Kidney (tissue), 14 donors: ENCODE results near the gene GUK1. TPM values are rescaled to one million over a fixed set of nuclear protein-coding genes. Genes with fewer than 3 reads are reported as not detected.

Experiments used
- DNase-seq, 5 donors: peaks; one replicate each; pipeline ENCODE4 v3.0.0-alpha.2; 2013 to 2020
- FAIRE-seq: peaks from 2 replicates; lab custom pipeline; 2012; peaks lifted over from hg19 to GRCh38; lab: Jason Lieb, UNC
- H3K27ac ChIP-seq, 2 donors: one replicate each; pipeline ENCODE4 v1.7.0; 2013; ENCODE audit warnings: low read depth in 2 of 2, low read length in 2 of 2, inconsistent platforms in 1 of 2
- H3K27me3 ChIP-seq: one replicate; pipeline ENCODE4 v1.7.1; 2013; ENCODE audit warnings: low read length, inconsistent platforms; ENCODE audit not compliant: control insufficient read depth, insufficient read depth
- H3K36me3 ChIP-seq, 3 donors: one replicate each; pipeline versions ENCODE4 v1.7.0 to v1.7.1; 2013; ENCODE audit warnings: low read length in 3 of 3, control low read depth in 1 of 3, inconsistent platforms in 1 of 3; ENCODE audit not compliant: insufficient read depth in 3 of 3, control insufficient read depth in 2 of 3
- H3K4me1 ChIP-seq, 3 donors: one replicate each; pipeline versions ENCODE4 v1.7.0 to v1.7.1; 2013; ENCODE audit warnings: low read length in 3 of 3, inconsistent platforms in 1 of 3, low read depth in 1 of 3; ENCODE audit not compliant: control insufficient read depth in 2 of 3, insufficient read depth in 2 of 3
- H3K4me3 ChIP-seq, 3 donors: one replicate each; pipeline versions ENCODE4 v1.7.0 to v1.8.1; 2013; ENCODE audit warnings: low read length in 3 of 3, control low read depth in 1 of 3, inconsistent platforms in 1 of 3
- H3K9ac ChIP-seq, 3 donors: one replicate each; pipeline versions ENCODE4 v1.7.0 to v1.7.1; 2013; ENCODE audit warnings: low read length in 3 of 3, control low read depth in 1 of 3, inconsistent platforms in 1 of 3
- H3K9me3 ChIP-seq, 3 donors: one replicate each; pipeline versions ENCODE4 v1.7.0 to v1.7.1; 2013; ENCODE audit warnings: low read length in 3 of 3, control low read depth in 1 of 3, inconsistent platforms in 1 of 3; ENCODE audit not compliant: control insufficient read depth in 2 of 3, insufficient read depth in 1 of 3
- CTCF ChIP-seq: IDR thresholded peaks from 3 replicates; pipeline ENCODE4 v1.5.1; 2012; ENCODE audit warnings: mild to moderate bottlenecking, moderate library complexity, borderline replicate concordance; ENCODE audit not compliant: insufficient read depth; ENCODE audit errors: extremely low read depth
- intact Hi-C: fragments of 100-400 bp; cut with DNase I; formaldehyde crosslinking; loops from one replicate; pipeline ENCODE4 v1.11.1; 2022
- polyA plus RNA-seq: library from polyadenylated mRNA; stranded (reverse); fragments of 350-450 nt; fragmentation: Illumina TruSeq; extraction: RNeasy Lipid Tissue Mini Kit (QIAGEN cat#74804); gene quantifications from one replicate; pipeline ENCODE4 v1.2.3, GENCODE V29; 2014; ENCODE audit warnings: low read depth, low replicate concordance; ENCODE audit not compliant: insufficient read depth
- total RNA-seq: library from RNA; stranded (reverse); fragmentation: NEBNext Ultra II Directional; extraction: Animal tissue kit (Norgen Biotek cat#: 25700); gene quantifications from one replicate; pipeline ENCODE4 v1.2.1, GENCODE V29; 2021
- donor health status: control.
- donor health status: control.
- donor health status: control.
- donor health status: control.
- donor health status: control.
- donor health status: DM: yes; HTN: yes; CAD: no.
- donor health status: Normal renal cell carcinoma (clear cell type).

GUK1 gene
- total and polyA plus RNA-seq, 2 donors from 2014 or later = 221 to 410 TPM

DNA sequence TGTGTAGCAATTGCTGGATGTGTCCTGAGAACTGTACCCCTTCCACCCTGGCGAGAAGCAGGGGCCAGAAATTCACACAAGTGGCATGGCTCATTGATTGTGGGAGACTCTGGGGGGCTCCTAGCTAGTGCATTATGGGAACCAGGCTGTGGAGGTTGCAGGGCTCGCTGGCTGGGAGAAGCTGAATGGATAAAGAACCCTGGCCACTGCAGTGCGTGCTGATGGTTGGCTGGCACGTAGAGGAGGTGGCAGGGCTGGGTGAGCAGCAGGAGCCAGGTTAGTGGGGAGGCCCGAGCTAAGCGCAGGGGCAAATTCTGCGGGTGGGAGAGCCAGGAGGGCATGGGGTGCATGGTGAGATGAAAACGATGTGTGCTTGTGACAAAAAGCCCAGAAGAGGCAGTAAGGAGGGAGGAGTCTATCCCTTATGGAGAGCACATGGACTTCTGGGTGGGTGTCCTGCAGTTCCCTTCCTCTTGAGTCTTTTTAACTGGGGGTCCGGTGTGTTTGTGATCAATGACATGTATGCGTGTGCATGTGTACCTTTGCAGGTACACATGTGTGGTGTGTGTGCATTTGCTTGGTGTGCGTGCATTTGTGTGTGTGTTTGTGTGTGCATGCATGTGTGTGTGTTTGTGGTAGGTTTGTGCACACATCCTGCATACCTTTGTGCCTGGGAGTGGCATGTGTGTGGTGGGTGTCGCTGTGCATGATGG lies 3.6 kb downstream of the GUK1 start:
- Histone ChIP-seq H3K9ac (no peak overlapping the region), H3K36me3 (peaks cover 0 to 9% (median 0%) of the 10 kb centered on the region in 3 donors), H3K9me3 (no peaks in the 10 kb centered on the region), H3K27ac (no peak overlapping the region), H3K4me3 (no peak overlapping the region), H3K27me3 (no peaks in the 10 kb centered on the region), H3K4me1 (peaks cover 0 to 34% (median 20%) of the 10 kb centered on the region in 3 donors)
- FAIRE-seq = no peak
- peak in 1 of 5 donors; percentile 61 for DNase-seq
- intact Hi-C loops = no loop called here
- TF ChIP-seq CTCF = no peak

DNA sequence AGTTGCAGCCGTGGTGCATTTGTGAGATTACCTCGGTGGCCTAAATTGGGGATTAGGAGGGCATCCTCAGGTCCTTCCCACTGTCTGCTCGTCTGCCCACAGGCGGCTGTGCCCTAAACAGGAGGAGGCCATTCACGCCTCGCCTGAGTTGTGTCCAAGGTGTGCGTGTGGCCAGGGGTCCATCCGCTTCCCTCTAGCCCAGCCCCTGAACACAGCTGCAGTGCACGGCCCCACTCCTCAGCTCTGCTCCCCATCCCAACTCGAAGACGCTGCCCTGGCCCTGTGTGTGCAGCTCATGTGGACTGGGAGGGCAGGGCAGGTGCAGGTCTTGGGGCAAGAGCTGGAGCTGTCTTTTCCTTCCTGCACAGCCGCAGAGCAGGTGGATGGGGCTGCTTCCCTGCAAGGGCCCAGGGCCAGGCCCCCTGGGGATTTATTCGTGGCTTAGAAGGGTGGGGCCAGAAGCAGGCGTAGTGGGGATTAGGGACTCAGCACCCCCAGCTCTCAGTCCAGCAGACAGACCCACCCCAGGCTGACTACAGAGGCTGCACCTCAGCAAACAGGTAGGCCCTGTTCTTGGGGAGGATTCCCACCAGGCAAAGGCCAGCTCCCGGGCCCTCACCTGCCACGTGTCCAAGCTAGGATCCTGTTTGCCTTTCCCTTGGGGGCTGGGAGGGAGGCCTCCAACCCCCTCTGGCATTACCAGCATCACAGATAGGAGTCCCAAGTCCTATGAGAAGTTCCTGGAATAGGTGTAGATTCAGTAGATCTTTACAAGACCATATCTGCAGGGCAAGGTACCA lies 4.3 kb downstream of the GUK1 start:
- H3K4me3 ChIP-seq = no peak overlapping the region
- no peak overlapping the region for H3K27ac ChIP-seq
- TF ChIP-seq CTCF = no peak
- FAIRE-seq = no peak
- H3K9ac ChIP-seq = no peak overlapping the region
- no peaks in the 10 kb centered on the region for H3K27me3 ChIP-seq
- H3K4me1 ChIP-seq = peaks cover 0 to 40% (median 25%) of the 10 kb centered on the region in 3 donors
- intact Hi-C loops = no loop called here
- H3K9me3 ChIP-seq = no peaks in the 10 kb centered on the region
- DNase-seq = peak in 2 of 5 donors; percentile 31 to 63
- H3K36me3 ChIP-seq = peaks cover 0 to 13% (median 0%) of the 10 kb centered on the region in 3 donors

- H3K36me3 ChIP-seq = peaks cover 0 to 13% (median 0%) of the 10 kb centered on the region in 3 donors
- TF ChIP-seq CTCF = no peak
- H3K4me1 ChIP-seq = peaks cover 0 to 44% (median 25%) of the 10 kb centered on the region in 3 donors
- no peak overlapping the region for H3K9ac ChIP-seq
- H3K4me3 ChIP-seq = no peak overlapping the region
- intact Hi-C loops = no loop called here
- H3K27ac ChIP-seq = no peak overlapping the region
- no peaks in the 10 kb centered on the region for H3K9me3 ChIP-seq
- no peak for FAIRE-seq
- H3K27me3 ChIP-seq = no peaks in the 10 kb centered on the region
- DNase-seq = peak in 1 of 5 donors; percentile 33
These were observed 4.9 kb downstream of the GUK1 start for GRCh38 chr1:228144993-228145343.
